Ecto neural progenitor cell (in vitro differentiated cells): Measurements from ENCODE around the gene ASCL4.

Experiments used
- DNase-seq: peaks from one replicate; pipeline ENCODE4 v3.0.0-alpha.2; 2018; ENCODE audit warnings: low spot score

Gene ASCL4

DNA sequence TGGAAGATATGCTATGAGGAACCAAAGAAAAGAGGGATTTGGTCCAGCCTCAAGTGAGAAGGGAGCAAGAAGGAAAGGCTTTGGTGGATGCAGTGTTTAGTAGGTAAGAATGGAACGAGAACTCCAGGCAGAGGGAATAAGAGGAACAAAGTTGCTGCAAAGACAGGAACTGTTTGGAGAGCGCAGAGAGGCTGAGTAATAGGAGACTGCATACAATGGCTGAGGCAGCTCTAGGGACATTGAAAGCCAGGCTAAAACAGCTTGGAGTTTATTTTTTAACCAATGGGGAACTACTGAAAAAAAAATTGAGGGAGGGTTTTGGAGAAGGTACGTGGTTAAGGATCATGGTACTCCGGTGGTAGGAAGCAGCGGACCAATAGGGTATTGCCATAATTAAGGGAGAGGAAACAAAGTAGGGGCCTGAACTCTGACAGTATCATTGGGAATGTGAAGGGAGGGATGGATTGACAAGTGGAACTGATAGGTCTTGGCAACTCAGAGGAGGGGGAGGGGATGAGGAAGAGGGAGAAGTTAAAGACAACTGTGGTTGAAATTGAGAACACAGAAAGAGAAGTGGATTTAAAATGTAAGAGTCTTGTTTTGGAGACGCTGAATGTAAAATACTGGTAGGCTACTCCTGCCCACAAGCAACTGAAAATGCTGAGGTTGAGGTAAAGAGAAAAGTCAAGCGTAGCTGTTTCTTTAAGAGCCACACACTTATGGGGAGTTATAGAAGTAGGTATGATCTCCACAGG is 4.8 kb downstream of the ASCL4 start:
- no peak for DNase-seq

DNA sequence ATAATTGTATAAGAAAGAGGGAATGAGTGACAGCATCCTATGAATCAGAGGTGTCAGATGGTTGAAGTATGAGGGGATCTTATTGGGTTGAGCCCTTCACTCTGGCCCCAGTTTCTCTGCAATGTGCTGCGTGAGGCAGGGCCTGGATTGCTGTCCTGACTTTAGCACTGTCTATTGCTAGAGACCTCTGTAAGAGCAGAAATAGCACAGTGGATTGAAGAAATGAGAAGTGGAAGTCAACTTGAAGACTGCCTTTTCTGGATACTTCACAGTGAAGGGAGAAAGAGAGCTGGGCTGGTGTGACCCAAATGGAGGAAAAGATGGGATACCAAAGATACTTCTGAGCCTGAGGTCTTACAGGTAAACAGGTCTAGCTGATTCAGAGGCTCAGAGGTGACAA is 5.8 kb downstream of the ASCL4 start:
- no peak for DNase-seq

DNA sequence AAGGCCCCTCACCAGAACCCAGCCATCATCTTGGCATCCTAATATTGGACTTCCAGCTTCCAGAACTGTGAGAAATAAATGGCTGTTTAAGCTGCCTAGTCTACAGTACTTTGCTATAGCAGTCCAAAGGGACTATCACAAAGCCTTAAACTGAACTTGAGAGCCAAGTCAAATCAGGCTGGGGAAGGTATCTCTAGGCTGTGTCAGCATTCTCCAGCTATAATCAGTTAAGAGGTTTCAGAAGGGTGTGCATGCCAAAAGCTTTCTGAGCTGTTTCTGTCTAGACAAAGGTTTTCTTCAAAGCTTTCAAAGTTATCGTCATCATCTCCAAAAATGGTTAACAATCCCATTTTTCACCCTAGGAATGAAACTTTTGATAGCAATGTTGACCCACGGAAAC is 7.6 kb downstream of the ASCL4 start:
- no peak for DNase-seq

- DNase-seq: no peak
These were observed 9.2 kb downstream of the ASCL4 start for GRCh38 chr12:107783406-107784376.

DNA sequence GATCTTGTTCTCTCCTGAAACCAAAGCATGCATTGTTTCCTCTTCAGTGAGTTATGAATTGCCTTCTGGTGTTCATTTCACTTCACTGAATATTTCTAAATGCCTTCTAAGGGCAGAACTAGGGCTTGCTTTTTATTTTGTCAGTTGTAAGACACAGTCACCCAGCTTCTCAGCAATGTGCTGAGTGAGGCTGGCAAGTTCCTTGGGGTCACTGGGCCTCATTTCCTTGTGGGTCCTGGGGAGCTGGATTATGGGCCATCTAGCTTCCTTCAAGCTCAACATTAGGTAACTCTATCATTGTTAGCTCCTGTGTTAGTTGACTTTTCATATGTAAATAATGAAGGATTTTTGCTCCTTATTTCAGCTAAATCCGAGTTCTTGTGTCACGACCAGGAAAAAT is 13.8 kb downstream of the ASCL4 start:
- DNase-seq: no peak

- no peak for DNase-seq
These were observed 14.4 kb downstream of the ASCL4 start for GRCh38 chr12:107788690-107789458.

DNA sequence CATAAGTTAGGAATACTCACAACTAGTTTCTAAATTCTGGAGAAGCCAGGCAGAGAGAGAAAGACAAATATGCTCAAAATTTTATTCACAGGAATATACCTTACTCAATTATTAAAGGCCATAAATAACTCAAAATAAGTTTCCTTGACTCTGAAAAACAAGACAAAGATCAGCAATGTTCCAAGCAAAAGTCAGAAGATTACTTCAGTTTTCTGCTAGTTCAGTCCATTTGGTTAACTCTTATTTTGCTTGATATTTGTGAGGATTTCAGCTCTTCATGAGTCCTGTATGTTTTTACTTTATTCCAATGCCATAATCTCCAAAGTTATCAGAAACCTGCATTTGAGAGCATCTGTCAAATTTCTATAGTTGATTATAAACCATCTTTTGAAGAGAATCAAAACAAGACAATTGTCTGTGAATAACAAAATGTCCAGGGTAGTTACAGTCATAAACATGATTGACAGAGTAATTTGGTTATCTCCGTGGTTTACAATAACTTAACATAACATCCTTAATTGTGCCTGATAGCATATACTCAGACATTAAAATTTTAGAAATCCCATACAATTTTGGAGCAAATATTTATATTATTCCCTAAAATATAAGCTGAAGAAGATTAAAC is 17.1 kb downstream of the ASCL4 start:
- DNase-seq: no peak

DNA sequence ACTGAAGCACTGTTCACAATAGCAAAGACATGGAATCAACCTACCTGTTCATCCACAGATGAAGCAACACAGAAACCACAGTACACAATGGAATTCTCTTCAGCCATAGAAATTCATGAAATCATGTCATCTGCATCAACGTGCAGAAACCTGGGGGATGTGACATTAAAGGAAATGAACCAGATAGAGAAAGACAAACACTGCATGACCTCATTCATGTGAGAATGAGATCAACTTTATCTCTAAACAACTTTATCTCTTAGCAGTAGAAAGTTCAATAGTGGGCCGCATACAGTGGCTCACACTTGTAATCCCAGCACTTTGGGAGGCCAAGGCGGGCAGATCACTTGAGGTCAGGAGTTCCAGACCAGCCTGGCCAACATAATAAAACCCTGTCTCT is 19.9 kb downstream of the ASCL4 start:
- no peak for DNase-seq

DNA sequence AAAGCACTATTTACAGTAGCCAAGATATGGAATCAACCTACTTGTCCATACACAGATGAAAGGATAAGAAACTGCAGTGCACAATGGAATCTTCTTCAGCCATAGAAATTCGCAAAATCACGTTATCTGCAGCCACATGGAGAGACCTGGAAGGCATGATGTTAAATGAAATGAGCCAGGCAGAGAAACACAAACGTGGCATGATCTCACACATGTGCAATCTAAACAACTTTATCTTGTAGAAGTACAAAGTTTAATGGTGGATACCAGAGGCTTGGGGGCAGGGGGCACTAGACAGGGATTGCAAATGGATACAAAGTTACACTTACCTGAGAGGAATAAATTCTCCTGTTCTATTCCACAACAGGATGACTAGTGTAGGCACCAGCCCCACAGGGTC is 24.1 kb downstream of the ASCL4 start:
- no peak for DNase-seq

DNA sequence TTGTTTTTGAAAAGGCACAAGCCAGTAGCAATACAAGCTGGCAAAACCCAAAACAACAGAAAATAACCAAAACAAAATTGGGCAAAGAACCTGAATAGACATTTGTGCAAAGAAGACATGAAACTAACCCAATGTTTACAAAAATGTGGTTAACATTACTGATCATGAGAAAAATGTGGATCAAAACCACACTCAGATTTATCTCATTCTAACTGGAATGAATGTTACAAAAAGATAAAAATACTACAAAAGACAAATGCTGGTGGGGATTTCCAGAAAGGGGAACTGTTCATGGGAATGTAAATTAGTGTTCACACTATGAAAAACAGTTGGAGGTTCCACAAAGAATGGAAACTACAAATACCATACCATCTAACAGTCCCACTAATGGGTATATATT is 26.6 kb downstream of the ASCL4 start:
- no peak for DNase-seq

- DNase-seq: no peak
These were observed 28.6 kb downstream of the ASCL4 start for GRCh38 chr12:107803092-107803491.

DNA sequence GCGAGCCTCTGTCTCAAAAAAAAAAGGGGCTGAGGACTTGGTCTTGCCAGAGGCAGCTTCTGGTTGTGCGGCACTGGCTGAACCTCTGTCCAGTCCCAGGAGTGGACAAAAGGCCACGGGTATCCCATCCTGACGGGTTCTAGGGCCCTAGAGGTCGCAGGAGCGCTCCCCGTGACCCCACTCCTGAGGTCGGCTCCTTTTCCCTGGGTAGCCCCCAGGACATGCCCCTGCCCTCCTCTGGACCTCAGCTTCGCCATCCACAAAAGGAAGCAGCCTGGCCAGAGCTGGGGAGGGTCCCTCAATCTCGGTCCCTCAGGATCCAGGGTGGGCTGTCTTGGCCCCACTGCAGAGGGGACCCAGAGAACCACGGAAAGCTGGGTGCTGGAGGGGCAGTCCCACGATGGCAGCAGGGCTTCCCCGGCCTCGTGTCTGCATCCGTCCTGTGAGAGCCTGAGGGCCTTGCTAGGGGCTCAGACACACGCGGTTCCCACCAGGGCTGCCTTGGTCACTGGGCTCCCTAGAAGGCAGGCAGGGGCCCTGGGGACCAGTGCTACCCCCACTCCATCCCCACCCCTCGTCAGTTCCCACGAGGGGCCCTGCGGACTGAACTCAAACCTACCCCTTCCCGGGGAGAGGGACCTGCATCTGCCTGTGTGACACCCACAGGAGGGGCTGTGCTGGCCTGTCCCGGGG is 31.1 kb downstream of the ASCL4 start:
- no peak for DNase-seq

GRCh38 chr12:107807471-107808150 is 33.1 kb downstream of the ASCL4 start:
- DNase-seq: no peak

- no peak for DNase-seq
These were observed 42.7 kb downstream of the ASCL4 start for GRCh38 chr12:107817250-107817649.

DNA sequence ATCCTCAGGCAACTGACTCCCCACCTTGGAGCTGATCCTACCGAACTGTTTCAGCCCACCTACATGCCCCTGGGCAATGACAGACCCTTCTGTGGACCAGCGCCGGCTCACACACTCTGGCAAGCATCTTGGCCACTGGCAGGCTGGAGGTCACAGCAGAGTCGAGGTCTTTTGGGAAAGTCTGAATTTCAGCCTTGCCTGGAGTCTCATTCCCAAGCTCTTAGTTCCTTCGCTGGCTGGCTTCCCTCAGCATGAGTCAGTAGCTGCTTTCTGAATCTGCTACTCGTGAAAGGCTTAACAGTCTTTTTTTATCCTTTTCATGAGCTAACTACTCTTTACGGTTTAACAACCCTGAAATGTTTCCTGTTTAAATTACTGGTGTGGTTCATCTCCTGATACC is 44.5 kb downstream of the ASCL4 start:
- DNase-seq: no peak

DNA sequence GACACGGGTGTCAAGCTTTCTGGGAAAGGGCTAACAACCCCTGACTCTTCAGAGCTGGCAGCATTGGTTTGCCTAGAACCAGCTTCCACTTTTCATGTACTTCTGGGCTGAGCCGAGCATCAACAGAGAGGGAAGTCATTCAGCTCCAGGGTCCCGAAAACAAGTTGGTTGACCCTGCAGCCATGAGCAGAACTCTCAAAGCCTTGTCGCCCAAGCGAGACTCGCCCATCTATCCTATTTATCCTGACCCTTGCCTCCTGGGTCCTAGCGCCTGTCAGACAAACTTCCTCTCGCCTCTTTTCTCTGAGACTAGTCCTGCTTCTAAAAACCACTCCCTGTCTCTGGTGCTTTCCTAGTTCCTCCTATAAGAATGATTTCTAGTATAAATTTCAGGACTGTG is 47.9 kb downstream of the ASCL4 start:
- DNase-seq: no peak
